LNCaP clone FGC (cell line): ENCODE data around the gene FOXP1.

Source experiments
- DNase-seq: peaks from one replicate; pipeline ENCODE4 v3.0.0-alpha.2; 2011; ENCODE audit warnings: low read depth
- H3K4me3 ChIP-seq: 2 replicates; pipeline ENCODE4 v1.5.1; 2011; ENCODE audit warnings: mild to moderate bottlenecking, low read depth, low read length, control low read depth
- CTCF ChIP-seq: IDR thresholded peaks from 2 replicates; pipeline ENCODE4 v1.5.1; 2012; ENCODE audit warnings: mild to moderate bottlenecking; ENCODE audit not compliant: control insufficient read depth, insufficient read depth; ENCODE audit errors: extremely low read depth

The FOXP1 gene

GRCh38 chr3:71033681-71034220, 549.8 kb downstream of the FOXP1 start:
- TF ChIP-seq CTCF: no peak
- no peak overlapping the region for H3K4me3 ChIP-seq
- no peak for DNase-seq

- no peak for DNase-seq
- TF ChIP-seq CTCF: no peak
- H3K4me3 ChIP-seq: no peak overlapping the region
Observed at GRCh38 chr3:71031914-71032521, 551.5 kb downstream of the FOXP1 start.

- DNase-seq: peak; percentile 96
- H3K4me3 ChIP-seq: 0 out of 2 replicates have a peak overlapping the region, but pooled peaks have one; percentile 11
- TF ChIP-seq CTCF: no peak
Observed at GRCh38 chr3:71031181-71031580, 552.3 kb downstream of the FOXP1 start.

- DNase-seq: no peak
- TF ChIP-seq CTCF: no peak
- no peak overlapping the region for H3K4me3 ChIP-seq
Observed at GRCh38 chr3:71030748-71031147, 552.8 kb downstream of the FOXP1 start.

- no peak for DNase-seq
- TF ChIP-seq CTCF: no peak
- no peak overlapping the region for H3K4me3 ChIP-seq
Observed at GRCh38 chr3:71029770-71030169, 553.8 kb downstream of the FOXP1 start.

- TF ChIP-seq CTCF: no peak
- DNase-seq: no peak
- H3K4me3 ChIP-seq: no peak overlapping the region
Observed at GRCh38 chr3:71028802-71029201, 554.7 kb downstream of the FOXP1 start.

- no peak for DNase-seq
- no peak overlapping the region for H3K4me3 ChIP-seq
- TF ChIP-seq CTCF: no peak
Observed at GRCh38 chr3:71028184-71028583, 555.3 kb downstream of the FOXP1 start.
